Measurements from ENCODE around the gene HILPDA. TPM values are rescaled to one million over a fixed set of nuclear protein-coding genes. Genes with fewer than 3 reads are reported as not detected.

HILPDA gene
- total and polyA plus RNA-seq, 12 donors, result 4.5 to 65.0 (median 6.7) TPM

DNA sequence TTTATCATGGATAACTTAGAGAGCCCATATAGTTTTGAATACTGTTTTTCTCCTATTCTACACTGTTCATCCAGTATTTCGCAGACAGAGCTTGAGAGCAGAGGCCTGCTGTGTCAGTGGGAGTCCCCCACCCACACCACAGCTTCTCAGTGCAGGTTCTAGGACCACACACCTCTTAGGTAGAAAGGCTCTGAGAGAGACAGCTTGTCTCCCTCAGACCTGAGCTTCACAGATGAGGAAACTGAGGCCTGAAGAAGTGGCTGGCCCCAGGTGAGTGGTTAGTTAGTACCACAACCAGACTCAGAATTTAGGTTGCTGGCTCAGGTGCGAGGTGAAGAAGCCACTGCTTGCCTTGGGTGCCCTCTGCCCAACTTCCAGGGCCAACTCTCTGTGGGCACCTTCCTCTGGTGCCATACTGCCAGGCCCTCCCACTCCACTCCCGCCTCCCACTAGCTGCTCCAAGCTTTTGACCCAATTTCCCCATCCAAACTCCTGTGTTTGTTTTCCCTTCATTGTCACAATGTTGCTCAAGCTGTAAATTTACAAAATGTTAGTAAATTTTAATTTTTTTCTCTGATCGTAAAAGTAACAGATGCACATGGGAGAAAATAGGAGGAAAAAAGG, 7.6 kb upstream of the HILPDA start:
- no peak overlapping the region for H3K27ac ChIP-seq
- no peak for ATAC-seq
- TF ChIP-seq, protein P1, sequence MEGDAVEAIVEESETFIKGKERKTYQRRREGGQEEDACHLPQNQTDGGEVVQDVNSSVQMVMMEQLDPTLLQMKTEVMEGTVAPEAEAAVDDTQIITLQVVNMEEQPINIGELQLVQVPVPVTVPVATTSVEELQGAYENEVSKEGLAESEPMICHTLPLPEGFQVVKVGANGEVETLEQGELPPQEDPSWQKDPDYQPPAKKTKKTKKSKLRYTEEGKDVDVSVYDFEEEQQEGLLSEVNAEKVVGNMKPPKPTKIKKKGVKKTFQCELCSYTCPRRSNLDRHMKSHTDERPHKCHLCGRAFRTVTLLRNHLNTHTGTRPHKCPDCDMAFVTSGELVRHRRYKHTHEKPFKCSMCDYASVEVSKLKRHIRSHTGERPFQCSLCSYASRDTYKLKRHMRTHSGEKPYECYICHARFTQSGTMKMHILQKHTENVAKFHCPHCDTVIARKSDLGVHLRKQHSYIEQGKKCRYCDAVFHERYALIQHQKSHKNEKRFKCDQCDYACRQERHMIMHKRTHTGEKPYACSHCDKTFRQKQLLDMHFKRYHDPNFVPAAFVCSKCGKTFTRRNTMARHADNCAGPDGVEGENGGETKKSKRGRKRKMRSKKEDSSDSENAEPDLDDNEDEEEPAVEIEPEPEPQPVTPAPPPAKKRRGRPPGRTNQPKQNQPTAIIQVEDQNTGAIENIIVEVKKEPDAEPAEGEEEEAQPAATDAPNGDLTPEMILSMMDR (IDR thresholded peaks at IDR 0.05), result no peak
- H3K36me3 ChIP-seq, result no peaks in the 10 kb centered on the region
- intact Hi-C loops (cut with DNase I), result no loop called here
- no peak for DNase-seq
- no peaks in the 10 kb centered on the region for H3K27me3 ChIP-seq
- H3K4me1 ChIP-seq, result peaks cover 0 to 16% (median 0%) of the 10 kb centered on the region in 9 donors
- 72 to 98% methylated on average over 3 to 4 of the region's 4 CpGs for WGBS, 2 donors
- H3K4me3 ChIP-seq, result no peak overlapping the region
- no peaks in the 10 kb centered on the region for H3K9me3 ChIP-seq

DNA sequence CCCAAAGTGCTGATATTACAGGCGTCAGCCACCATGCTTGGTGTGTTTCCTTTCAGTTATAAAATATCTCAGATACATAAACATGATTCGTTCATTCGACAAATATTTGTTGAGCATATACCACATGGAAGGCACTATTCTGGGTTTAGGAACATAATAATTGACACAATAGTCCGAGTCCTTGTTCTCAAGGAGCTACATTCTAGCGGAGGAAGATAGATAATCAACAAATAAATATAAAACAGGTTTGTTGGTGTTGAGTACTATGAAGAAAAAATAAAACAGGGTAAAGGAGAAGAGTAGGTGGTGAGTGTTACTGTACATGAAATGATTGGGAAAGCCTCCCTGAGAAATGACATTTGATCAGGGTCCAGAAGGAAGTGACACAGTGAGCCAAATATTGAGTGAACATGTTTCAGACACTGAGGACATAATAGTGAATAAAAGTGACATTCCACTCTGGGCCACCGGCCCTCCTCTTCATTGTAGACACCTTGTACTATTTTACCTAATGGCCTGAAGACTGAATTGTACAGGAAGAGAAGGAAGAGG, 6.9 kb upstream of the HILPDA start:
- TF ChIP-seq, protein P1 (IDR thresholded peaks at IDR 0.05), result no peak
- peak in 1 of 8 donors; percentile 35 for ATAC-seq
- H3K4me1 ChIP-seq, result peaks cover 0 to 16% (median 7%) of the 10 kb centered on the region in 9 donors
- intact Hi-C loops (cut with DNase I), result no loop called here
- DNase-seq, result no peak
- H3K4me3 ChIP-seq, result no peak overlapping the region
- H3K27me3 ChIP-seq, result no peaks in the 10 kb centered on the region
- WGBS, 2 donors, result 82 to 92% methylated on average over 6 of the region's 6 CpGs
- no peaks in the 10 kb centered on the region for H3K36me3 ChIP-seq
- no peak overlapping the region for H3K27ac ChIP-seq
- H3K9me3 ChIP-seq, result no peaks in the 10 kb centered on the region

DNA sequence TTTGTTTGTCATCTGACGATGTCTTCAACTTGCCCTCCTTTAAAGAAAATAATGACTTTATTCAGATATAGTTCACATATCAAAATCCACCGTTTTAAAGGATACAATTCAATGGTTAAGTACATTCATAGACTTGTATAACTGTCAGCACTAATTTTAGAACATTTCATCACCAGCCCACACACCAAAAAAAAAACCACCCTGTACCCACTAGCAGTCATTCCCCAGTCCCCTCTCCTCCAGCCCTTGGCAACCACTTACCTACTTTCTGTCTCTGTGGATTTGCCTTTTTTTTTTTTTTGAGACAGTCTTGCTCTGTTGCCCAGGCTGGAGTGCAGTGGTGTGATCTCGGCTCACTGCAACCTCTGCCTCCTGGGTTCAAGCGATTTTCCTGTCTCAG, 5.3 kb upstream of the HILPDA start:
- Histone ChIP-seq H3K4me3 (no peak overlapping the region), H3K27ac (peak overlapping the region in 9 of 10 donors; percentile 9 to 53 (median 41)), H3K4me1 (peaks cover 9 to 32% (median 23%) of the 10 kb centered on the region in 9 donors), H3K27me3 (no peaks in the 10 kb centered on the region), H3K36me3 (no peaks in the 10 kb centered on the region), H3K9me3 (no peaks in the 10 kb centered on the region)
- WGBS, 2 donors, result 54% methylated on average over 4 of the region's 4 CpGs
- DNase-seq (no peak), ATAC-seq (peak in 2 of 8 donors; percentile 23 to 38)
- intact Hi-C loops (cut with DNase I), result no loop called here
- TF ChIP-seq, protein P1 (IDR thresholded peaks at IDR 0.05), result no peak

DNA sequence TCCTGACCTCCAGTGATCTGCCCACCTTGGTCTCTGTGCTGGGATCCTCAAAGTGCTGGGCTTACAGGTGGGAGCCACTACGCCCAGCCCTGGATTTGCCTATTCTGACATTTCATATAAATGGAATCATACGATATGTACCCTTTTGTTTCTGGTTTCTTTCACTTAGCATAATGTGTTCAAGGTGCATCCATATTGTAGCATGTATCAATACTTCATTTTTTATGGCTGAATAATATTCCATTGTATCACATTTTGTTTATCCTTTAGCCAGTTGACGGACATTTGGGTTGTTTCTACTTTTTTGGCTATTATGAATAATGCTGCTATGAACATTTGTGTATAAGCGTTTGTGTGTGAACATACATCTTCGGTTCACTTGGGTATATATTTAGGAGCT, 4.8 kb upstream of the HILPDA start:
- H3K9me3 ChIP-seq, result no peaks in the 10 kb centered on the region

More for the DNA sequence above, 4.8 kb upstream of the HILPDA start:
- TF ChIP-seq, protein P1 (IDR thresholded peaks at IDR 0.05), result no peak
- intact Hi-C loops (cut with DNase I), result no loop called here
- Histone ChIP-seq H3K4me3 (no peak overlapping the region), H3K36me3 (no peaks in the 10 kb centered on the region), H3K4me1 (peaks cover 9 to 34% (median 23%) of the 10 kb centered on the region in 9 donors), H3K27ac (peak overlapping the region in 9 of 10 donors; percentile 9 to 98 (median 41)), H3K27me3 (no peaks in the 10 kb centered on the region)
- WGBS, 2 donors, result 94 to 97% methylated on average over 5 of the region's 5 CpGs
- DNase-seq, result no peak
- no peak for ATAC-seq

Measured in heart right ventricle (tissue), 16 donors.